Effector memory CD4-positive, alpha-beta T cell (primary cell): ENCODE results near the gene KLHL10.

Experiments
- DNase-seq, 3 donors: peaks; one replicate each; pipeline ENCODE4 v3.0.0-alpha.2; 2020
- H3K27ac ChIP-seq: 2 replicates; pipeline ENCODE4 v1.7.0; 2013; ENCODE audit warnings: mild to moderate bottlenecking, low read length, moderate library complexity; ENCODE audit not compliant: insufficient read depth, poor library complexity, severe bottlenecking
- H3K27me3 ChIP-seq: replicated peaks from 2 replicates; pipeline ENCODE4 v1.7.0; 2013; ENCODE audit warnings: mild to moderate bottlenecking, low read length; ENCODE audit not compliant: insufficient read depth, control insufficient read depth, poor library complexity, severe bottlenecking
- H3K36me3 ChIP-seq: 2 replicates; pipeline ENCODE4 v1.7.0; 2013; ENCODE audit warnings: mild to moderate bottlenecking, low read length, moderate library complexity; ENCODE audit not compliant: control insufficient read depth, insufficient read depth
- H3K4me1 ChIP-seq: 2 replicates; pipeline ENCODE4 v1.7.0; 2013; ENCODE audit warnings: low read length, mild to moderate bottlenecking; ENCODE audit not compliant: control insufficient read depth, insufficient read depth, poor library complexity, severe bottlenecking
- H3K4me3 ChIP-seq: 2 replicates; pipeline ENCODE4 v1.7.0; 2013; ENCODE audit warnings: low read length, low read depth, mild to moderate bottlenecking; ENCODE audit not compliant: insufficient read depth, poor library complexity, severe bottlenecking
- H3K9me3 ChIP-seq: 2 replicates; pipeline ENCODE4 v1.7.0; 2013; ENCODE audit warnings: mild to moderate bottlenecking, low read length, moderate library complexity; ENCODE audit not compliant: control insufficient read depth

KLHL10 gene

GRCh38 chr17:41895617-41896016 lies 58.0 kb downstream of the KLHL10 start:
- no peak overlapping the region for H3K4me3 ChIP-seq
- no peak overlapping the region for H3K27ac ChIP-seq

DNA sequence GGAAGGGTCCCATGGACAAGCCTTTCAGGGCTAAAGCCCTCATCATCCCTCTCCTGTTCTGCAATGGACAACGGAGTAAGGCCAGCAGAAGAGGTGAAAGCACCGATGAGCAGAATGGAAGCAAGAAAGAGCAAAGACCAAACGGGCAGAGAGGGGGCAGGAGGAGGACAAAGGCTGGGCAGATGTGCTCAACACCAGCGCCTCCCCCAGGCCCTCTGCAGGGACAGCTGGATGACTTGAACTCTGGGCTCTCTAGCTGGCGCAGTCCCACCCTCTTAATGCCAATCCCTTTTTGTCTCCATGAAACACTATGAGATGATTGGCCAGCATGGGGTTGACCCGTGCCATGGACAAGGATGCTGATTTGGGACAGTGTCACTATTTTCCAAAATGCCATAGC lies 59.1 kb downstream of the KLHL10 start:
- H3K4me1 ChIP-seq = no peaks in the 10 kb centered on the region
- no peak overlapping the region for H3K4me3 ChIP-seq
- H3K27me3 ChIP-seq = no peaks in the 10 kb centered on the region
- no peaks in the 10 kb centered on the region for H3K9me3 ChIP-seq
- no peak for DNase-seq
- peaks cover 85% of the 10 kb centered on the region for H3K36me3 ChIP-seq
- no peak overlapping the region for H3K27ac ChIP-seq

More at GRCh38 chr17:41895617-41896016, 58.0 kb downstream of the KLHL10 start:
- H3K36me3 ChIP-seq = peaks cover 83% of the 10 kb centered on the region
- no peaks in the 10 kb centered on the region for H3K9me3 ChIP-seq
- no peak for DNase-seq
- no peaks in the 10 kb centered on the region for H3K4me1 ChIP-seq
- H3K27me3 ChIP-seq = no peaks in the 10 kb centered on the region
